Measurements from ENCODE around the gene MEF2C. TPM values are rescaled to one million over a fixed set of nuclear protein-coding genes. Genes with fewer than 3 reads are reported as not detected.

The MEF2C gene
- total RNA-seq, 1 donor from 2014 or later: 51.4 TPM

GRCh38 chr5:88829054-88829453 lies 53.9 kb downstream of the MEF2C start:
- ATAC-seq: peak; percentile 72
- H3K36me3 ChIP-seq: no peaks in the 10 kb centered on the region
- H3K4me3 ChIP-seq: no peak overlapping the region
- peaks cover 50% of the 10 kb centered on the region for H3K4me1 ChIP-seq
- TF ChIP-seq CTCF (IDR thresholded peaks at IDR 0.05): peak; percentile 37
- no peak for DNase-seq
- intact Hi-C loops (cut with DNase I): no loop called here
- peak overlapping the region; percentile 69 for H3K27ac ChIP-seq
- no peaks in the 10 kb centered on the region for H3K27me3 ChIP-seq
- H3K9me3 ChIP-seq: no peaks in the 10 kb centered on the region

GRCh38 chr5:88827997-88828396 lies 55.0 kb downstream of the MEF2C start:
- peaks cover 55% of the 10 kb centered on the region for H3K4me1 ChIP-seq
- no peaks in the 10 kb centered on the region for H3K27me3 ChIP-seq
- DNase-seq (no peak), ATAC-seq (no peak)
- no peaks in the 10 kb centered on the region for H3K9me3 ChIP-seq
- peaks cover 3% of the 10 kb centered on the region for H3K36me3 ChIP-seq
- no peak overlapping the region for H3K4me3 ChIP-seq
- H3K27ac ChIP-seq: peak overlapping the region; percentile 74
- intact Hi-C loops (cut with DNase I): no loop called here
- no peak for TF ChIP-seq CTCF (IDR thresholded peaks at IDR 0.05)

- Histone ChIP-seq H3K9me3 (no peaks in the 10 kb centered on the region), H3K27ac (peak overlapping the region; percentile 74), H3K36me3 (peaks cover 12% of the 10 kb centered on the region), H3K27me3 (no peaks in the 10 kb centered on the region), H3K4me3 (no peak overlapping the region), H3K4me1 (peaks cover 52% of the 10 kb centered on the region)
- intact Hi-C loops (cut with DNase I): no loop called here
- no peak for TF ChIP-seq CTCF (IDR thresholded peaks at IDR 0.05)
- ATAC-seq (peak; percentile 90), DNase-seq (no peak)
Observed at GRCh38 chr5:88826646-88827585, 56.1 kb downstream of the MEF2C start.

- peaks cover 50% of the 10 kb centered on the region for H3K4me1 ChIP-seq
Observed at GRCh38 chr5:88825584-88826315, 57.2 kb downstream of the MEF2C start.

More at GRCh38 chr5:88825584-88826315, 57.2 kb downstream of the MEF2C start:
- no peak for ATAC-seq
- no peak for TF ChIP-seq CTCF (IDR thresholded peaks at IDR 0.05)
- intact Hi-C loops (cut with DNase I): no loop called here
- Histone ChIP-seq H3K9me3 (no peaks in the 10 kb centered on the region), H3K4me3 (no peak overlapping the region), H3K27ac (peak overlapping the region; percentile 74), H3K36me3 (peaks cover 12% of the 10 kb centered on the region), H3K27me3 (no peaks in the 10 kb centered on the region)
- no peak for DNase-seq

Data from upper lobe of right lung (tissue), 1 donor.